PFSK-1 (cell line): Measurements from ENCODE around the gene DCTN3.

Source experiments
- FOXP2 ChIP-seq: optimal IDR thresholded peaks from 2 replicates; pipeline ENCODE3; 2011; ENCODE audit warnings: borderline replicate concordance, control low read depth, inconsistent platforms; ENCODE audit not compliant: insufficient read depth; ENCODE audit errors: extremely low read length, extremely low read depth
- POLR2AphosphoS5 ChIP-seq: IDR thresholded peaks from 2 replicates; pipeline ENCODE4 v1.6.1; 2012; ENCODE audit warnings: low read depth, mild to moderate bottlenecking, control low read depth, low read length, moderate library complexity
- SIN3A ChIP-seq: IDR thresholded peaks from 2 replicates; pipeline ENCODE4 v1.6.1; 2012; ENCODE audit warnings: mild to moderate bottlenecking, low read length, moderate library complexity, borderline replicate concordance; ENCODE audit not compliant: insufficient read depth
- TAF1 ChIP-seq: IDR thresholded peaks from 2 replicates; pipeline ENCODE4 v1.6.1; 2012; ENCODE audit warnings: low read length, control low read depth, borderline replicate concordance; ENCODE audit not compliant: insufficient read depth
- TF ChIP-seq, protein P1 (sequence below), 2 experiments: IDR thresholded peaks; 2 replicates each; pipeline versions ENCODE4 v1.6.1 to v1.8.0; 2011 to 2012; ENCODE audit warnings: low read depth in 2 of 2, low read length in 2 of 2, control low read depth in 1 of 2, inconsistent platforms in 1 of 2, mild to moderate bottlenecking in 1 of 2, moderate library complexity in 1 of 2; ENCODE audit not compliant: insufficient read depth in 1 of 2

The DCTN3 gene

DNA sequence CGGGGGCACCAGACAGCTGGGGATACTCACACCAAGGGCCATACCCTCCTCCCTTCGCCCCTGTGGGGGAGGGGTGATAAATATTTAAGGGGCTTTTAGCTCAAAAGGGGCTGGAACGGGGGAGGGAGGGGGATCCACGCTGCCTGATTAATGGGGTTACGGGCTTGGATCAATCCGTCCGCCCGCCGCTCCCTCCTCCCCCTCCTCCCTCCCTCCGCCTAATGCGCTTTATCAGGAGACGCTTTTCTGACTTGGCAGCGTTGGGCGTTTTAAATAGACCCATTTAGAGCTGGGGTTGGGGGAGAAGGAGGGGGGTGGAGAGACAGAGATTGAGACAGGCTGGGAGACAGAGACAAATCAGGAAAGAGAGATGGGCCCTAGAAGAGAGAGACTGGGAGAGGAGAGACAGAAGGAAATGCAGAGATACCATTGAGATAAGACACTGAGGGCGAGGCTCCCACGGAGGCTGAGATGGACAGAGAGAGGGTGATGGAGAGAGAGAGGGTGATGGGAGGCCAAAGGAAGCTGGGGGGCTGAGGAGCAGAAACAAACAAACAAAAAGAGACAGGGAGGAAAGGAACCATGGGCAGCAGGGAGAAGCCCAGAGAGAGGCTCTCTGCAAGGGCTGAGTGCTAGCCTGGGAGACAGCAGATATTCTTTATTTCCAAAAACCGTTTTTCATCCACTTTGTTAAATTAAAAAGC lies 41.0 kb downstream of the DCTN3 start:
- TF ChIP-seq, protein P1, sequence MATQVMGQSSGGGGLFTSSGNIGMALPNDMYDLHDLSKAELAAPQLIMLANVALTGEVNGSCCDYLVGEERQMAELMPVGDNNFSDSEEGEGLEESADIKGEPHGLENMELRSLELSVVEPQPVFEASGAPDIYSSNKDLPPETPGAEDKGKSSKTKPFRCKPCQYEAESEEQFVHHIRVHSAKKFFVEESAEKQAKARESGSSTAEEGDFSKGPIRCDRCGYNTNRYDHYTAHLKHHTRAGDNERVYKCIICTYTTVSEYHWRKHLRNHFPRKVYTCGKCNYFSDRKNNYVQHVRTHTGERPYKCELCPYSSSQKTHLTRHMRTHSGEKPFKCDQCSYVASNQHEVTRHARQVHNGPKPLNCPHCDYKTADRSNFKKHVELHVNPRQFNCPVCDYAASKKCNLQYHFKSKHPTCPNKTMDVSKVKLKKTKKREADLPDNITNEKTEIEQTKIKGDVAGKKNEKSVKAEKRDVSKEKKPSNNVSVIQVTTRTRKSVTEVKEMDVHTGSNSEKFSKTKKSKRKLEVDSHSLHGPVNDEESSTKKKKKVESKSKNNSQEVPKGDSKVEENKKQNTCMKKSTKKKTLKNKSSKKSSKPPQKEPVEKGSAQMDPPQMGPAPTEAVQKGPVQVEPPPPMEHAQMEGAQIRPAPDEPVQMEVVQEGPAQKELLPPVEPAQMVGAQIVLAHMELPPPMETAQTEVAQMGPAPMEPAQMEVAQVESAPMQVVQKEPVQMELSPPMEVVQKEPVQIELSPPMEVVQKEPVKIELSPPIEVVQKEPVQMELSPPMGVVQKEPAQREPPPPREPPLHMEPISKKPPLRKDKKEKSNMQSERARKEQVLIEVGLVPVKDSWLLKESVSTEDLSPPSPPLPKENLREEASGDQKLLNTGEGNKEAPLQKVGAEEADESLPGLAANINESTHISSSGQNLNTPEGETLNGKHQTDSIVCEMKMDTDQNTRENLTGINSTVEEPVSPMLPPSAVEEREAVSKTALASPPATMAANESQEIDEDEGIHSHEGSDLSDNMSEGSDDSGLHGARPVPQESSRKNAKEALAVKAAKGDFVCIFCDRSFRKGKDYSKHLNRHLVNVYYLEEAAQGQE (IDR thresholded peaks at IDR 0.05; ENCODE audit: insufficient read depth in 1 of 2, low read depth in 2 of 2, low read length in 2 of 2), result no peak
- TF ChIP-seq POLR2AphosphoS5, result no peak
- no peak for TF ChIP-seq TAF1
- no peak for TF ChIP-seq FOXP2
- TF ChIP-seq SIN3A, result no peak

DNA sequence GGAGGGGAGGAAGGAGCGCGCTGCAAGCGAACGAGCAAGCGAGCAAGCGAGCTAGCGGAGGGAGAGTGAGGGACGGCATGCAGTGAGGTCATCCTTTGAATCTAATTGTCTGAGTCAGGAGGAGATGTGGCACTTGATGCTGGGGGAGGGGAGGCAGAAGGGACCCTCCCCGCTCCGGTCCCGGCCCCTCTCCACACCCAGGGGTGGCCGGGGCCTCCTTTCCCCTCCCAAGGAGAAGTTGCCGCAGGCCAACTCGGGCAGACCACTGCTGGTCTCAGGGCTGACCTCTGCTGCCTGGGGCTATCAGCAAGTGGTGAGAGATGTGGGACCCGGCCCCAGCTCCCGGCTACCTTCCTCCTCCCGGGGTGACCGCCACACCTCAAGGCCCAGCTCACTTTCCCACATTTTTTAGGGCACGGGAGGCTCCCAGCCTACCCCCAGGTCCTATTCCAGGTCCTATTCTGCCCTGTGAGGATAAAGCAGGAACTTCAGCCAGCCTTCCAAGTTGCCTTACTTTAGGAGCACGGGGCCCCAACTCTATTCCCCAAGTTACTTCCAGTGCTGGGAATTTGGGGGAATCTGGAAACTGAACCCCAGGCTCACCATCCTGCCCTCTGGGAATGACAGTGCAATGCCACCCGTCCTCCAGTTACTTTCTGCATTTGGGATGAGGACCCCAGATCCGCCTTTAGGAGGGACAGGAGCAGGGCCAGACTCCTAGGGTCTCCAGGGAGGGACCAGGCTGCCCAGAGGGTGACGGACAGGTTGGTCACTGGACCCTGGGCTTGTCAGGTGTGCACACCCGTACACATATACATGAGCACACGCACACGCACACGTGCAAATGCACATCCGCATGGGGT lies 41.8 kb downstream of the DCTN3 start:
- TF ChIP-seq, protein P1 (IDR thresholded peaks at IDR 0.05; ENCODE audit: insufficient read depth in 1 of 2, low read depth in 2 of 2, low read length in 2 of 2), result no peak
- TF ChIP-seq SIN3A (no peak), FOXP2 (no peak), POLR2AphosphoS5 (no peak)

DNA sequence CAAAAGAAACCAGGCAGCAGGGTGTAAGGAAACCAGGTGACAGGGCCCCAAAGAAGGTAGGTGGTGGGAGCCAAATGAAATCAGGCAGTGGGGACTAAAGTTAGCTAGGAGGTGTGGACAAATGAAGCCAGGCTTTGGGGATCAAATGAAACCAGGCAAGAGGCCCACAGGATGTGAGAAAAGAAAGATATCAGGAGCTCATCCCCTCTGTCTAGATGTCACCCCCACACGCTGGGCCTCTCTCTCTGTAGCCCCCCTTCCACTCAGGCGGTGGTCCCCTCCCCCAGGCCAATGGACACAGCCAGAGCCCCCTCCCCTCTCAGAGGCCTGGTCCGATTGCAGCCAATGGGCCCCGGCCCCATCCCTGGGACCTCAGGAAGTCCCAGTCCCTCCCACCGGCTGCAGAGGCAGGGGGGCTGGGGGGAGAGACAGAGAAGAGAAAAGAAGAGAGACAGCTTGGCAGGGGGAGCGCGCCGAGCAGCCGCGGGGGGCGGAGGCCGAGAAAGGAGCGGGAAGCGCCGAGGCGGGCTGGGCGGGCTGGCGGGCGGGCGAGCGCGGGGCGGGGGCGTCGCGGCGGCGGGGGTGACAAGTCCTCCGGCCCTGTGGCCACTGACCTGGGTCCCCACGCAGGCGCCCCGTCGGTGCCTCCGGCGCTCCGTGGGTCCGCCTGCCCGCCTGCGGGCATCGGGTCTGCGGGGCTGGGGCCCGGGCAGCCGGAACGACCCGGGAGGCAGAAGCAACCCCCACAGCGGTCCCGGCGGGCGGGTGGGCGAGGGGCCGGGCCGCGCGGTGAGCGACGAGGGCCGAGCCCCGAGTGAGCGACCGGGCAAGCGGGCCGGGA lies 42.7 kb downstream of the DCTN3 start:
- no peak for TF ChIP-seq TAF1
- TF ChIP-seq POLR2AphosphoS5, result no peak
- TF ChIP-seq, protein P1 (IDR thresholded peaks at IDR 0.05; ENCODE audit: insufficient read depth in 1 of 2, low read depth in 2 of 2, low read length in 2 of 2), result no peak
- TF ChIP-seq SIN3A, result no peak
- TF ChIP-seq FOXP2, result no peak

DNA sequence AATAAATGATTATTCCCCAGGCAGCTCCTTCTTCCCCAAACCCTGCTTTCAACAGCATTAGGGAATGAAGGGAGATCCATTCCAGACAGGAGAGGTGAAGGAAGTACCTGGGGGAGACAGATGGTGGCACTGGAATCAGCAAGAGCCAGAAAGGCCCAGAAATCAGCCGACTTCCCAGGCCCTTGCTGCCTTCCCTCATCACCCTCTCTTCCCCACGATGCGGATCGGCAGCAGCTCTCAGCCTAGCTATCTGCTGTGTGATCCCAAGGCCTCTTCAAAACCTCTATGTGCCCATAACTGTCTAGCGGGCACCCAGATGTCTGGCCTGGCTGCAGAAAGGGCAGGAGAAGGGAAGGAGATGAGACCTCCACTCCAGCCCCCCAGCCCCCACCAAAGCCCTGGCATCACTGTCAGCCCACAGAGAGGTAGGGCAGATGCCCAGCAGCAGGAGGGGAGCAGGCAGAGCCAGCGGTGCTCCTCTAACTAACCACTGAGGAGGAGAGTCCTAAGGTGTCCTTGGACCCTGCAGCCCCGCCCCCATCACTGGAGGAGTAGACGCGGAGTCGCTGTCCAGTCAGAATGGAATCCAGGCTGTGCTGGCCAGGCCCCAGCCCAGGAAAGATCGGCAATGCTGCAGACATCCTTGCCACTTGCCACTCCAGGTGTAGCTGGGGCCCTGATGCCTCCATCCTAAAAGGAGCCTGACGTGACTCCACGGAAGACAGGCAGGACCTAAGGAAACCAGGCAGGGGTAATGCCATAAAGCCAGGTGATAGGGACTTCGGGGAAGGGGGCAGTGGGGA lies 43.5 kb downstream of the DCTN3 start:
- TF ChIP-seq, protein P1 (IDR thresholded peaks at IDR 0.05; ENCODE audit: insufficient read depth in 1 of 2, low read depth in 2 of 2, low read length in 2 of 2), result peak; percentile 71 to 79
- TF ChIP-seq FOXP2, result no peak
